ENCODE measurements around the gene ABHD12B. TPM values are rescaled to one million over a fixed set of nuclear protein-coding genes. Genes with fewer than 3 reads are reported as not detected.

ABHD12B gene, protein sequence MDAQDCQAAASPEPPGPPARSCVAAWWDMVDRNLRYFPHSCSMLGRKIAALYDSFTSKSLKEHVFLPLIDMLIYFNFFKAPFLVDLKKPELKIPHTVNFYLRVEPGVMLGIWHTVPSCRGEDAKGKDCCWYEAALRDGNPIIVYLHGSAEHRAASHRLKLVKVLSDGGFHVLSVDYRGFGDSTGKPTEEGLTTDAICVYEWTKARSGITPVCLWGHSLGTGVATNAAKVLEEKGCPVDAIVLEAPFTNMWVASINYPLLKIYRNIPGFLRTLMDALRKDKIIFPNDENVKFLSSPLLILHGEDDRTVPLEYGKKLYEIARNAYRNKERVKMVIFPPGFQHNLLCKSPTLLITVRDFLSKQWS
- total RNA-seq, result 0.14 TPM in 1 of 2 replicates, not detected in the other

DNA sequence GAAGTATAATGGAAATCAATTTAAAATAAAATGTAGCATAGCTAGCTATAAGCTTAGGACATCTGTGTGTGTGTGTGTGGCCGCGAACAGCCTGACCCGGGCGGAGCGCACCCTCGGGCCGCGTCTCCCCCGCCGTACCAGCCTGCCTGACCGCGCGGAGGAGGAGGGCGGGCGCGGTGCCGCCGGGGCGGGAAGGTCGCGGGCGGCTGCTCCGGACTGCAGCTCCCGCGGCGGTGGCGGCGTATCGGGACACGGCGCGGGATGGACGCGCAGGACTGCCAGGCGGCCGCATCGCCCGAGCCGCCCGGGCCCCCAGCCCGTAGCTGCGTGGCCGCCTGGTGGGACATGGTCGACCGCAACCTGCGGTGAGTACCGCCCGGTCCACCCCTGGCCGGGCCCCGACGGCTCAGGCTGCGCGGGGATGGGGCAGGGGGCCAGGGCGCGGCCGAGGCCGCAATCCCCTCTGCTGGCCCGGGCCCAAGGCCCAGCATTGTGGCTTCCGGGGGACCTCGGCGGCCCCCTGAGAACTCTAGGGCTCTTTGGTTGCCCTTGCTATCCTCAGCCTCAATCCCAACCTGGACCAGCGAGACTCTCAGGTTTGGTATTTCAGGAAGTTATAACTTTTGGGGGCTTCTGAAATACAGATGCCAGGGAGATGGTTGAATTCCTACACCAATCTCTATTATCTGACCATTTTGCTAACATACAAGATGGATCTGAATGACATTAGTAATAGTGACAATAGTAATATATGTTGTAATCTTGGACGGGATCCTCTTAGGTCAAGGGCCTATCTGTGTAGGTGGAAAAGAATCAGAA lies at the start of gene ABHD12B:
Gene ABHD12B (plus strand): TSS at position 140 of the 819 bp plus-strand sequence. CDS start 122 bp downstream, at position 262.
- intact Hi-C loops (cut with micrococcal nuclease), result no loop called here

DNA sequence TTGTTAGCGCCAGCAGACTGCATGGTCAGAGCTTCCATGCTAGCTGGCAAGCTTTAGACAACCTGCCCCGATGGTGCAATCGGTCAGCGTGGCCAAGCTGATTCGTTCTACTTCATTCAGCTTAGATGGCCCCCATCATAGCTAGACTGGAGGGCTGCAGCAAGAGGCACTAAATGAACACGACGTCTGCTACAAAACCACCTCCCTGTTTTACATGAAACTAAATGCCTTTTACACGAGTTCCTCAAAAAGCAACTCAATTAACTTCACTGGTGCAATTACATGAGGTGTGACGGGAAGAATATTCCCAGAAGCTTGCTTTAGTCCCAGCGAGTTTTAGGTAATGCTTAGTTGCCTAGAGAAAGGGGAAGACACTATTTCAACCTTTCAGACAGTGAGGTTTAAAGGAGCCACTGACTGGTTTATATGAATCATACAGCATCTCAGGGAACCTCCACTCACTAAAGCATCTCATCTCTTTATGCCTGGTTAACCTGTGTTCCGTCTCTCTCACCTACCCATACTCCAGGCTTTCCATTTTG lies 49.3 kb upstream of the ABHD12B start:
- intact Hi-C loops (cut with micrococcal nuclease), result loop anchor here (1.0 to 10.0 kb wide), 4 partner anchors 9 to 1872 kb away; partner anchors contain the start of genes ERO1A, NIN and SAV1

DNA sequence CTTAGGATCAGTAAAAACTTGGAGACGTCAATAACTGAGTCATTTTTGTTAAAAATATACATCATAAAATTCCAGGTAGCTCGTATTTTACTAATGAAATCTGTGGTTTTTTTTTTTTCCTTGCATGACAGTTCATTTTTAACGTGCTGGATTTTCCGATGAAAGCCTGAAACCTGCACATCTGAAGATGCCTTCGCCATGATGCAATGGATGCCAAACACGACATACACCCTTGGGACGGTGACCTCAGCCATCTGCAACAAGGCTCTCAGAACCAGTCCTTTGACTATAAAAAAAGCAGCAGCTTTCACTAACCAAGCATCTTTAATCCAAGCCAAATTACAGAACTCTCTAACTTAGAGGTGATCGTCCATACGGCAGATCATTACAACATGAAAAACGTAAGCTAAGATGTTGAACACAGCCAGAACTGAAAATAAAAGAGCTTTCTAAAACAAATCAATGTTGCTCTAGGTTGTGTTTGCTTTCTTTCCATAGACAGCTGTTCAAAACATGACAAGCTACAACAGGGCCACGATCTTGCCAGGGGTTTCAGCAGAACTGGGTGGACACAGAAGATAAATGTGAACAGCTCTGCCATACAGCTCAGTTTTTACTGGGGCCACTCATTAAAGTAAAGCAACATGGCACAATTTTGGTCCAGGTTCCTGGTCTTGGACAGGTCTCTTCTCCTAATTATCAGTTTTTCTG lies 48.6 kb upstream of the ABHD12B start:
- intact Hi-C loops (cut with micrococcal nuclease), result loop anchor here (5.0 to 10.0 kb wide), 3 partner anchors 36 to 1872 kb away; partner anchors contain the start of genes ERO1A and SAV1

DNA sequence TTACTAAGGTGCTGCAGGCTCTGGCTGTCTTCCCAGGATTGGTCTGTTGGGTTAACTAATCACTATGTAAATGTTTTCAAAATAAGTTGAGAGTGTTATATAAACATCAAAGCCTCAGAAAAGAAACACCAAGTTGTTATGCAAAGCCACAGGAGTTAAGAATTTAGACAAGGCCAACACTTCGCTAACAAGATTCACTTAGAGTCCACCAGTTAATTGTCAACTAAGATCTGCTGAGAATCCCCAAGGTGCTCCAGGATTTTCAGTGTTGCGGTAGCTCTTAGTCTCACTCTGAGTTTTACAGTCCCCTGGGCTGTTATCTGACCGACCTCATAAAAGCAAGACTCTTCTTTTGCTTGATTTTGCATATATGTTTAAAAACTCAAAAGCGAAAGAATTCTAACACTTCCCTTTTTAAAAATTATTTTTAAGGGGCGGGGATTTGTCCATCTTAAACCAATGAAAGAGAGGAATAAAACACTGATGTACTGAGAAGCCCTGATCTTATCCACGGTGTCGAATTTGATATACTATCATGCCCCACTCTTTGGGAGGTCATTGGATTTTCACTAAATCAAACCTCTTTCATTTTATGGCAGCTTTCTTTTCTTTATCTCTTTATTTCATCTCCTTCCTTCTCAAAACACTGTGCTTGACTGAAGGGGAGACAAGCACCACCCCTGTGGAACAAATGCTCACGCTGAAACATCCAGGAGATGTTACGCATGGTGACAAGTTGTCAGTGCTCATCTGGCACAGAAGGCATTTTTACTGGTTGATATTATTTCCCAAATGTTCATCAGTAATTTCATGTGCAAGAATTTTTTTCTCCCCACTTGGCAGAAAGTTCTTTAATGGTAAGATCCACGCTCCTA lies 47.9 kb upstream of the ABHD12B start:
- intact Hi-C loops (cut with micrococcal nuclease), result loop anchor here (5.0 to 10.0 kb wide), 3 partner anchors 37 to 1871 kb away; partner anchors contain the start of genes ERO1A and SAV1

DNA sequence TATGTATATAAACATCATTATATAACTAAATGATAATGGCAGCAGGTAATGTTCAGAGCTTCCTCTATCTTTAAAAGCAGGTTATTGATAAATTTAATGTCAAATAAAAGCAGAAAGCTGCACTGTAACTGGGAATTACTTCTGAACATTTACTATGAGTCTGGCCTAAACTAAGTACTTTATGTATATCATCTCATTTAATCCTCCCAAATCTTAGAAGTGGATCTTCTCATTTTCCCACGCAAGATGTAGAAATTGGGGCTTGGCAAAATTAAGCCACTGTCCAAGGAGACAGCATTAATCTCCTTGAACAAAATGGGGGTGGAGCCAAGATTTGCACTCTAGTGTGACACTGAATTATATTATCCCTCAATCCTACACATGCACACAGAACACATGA lies 46.5 kb upstream of the ABHD12B start:
- intact Hi-C loops (cut with micrococcal nuclease), result loop anchor here (10.0 kb wide), 1 partner anchor 1869 kb away; the partner anchor contains the start of gene ERO1A

DNA sequence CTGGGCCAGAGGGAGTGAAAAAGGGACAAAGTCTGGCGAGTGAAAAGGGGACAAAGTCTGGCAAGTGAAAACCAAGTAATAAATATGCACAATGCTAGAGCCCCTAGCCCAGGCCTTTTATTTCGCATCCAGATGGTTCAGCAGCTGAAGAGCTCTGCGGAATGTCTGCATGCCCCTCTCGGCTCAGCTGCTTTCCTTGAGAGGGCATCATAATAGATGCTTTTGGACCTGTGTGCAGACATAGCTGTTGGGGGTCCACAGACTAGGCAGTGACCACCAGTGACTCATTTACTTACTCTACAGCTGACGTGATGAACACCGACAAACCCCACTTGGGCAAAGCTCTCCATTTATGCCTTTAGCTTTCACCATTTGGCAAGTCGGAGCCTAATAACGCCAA lies 45.2 kb upstream of the ABHD12B start:
- intact Hi-C loops (cut with micrococcal nuclease), result loop anchor here (10.0 kb wide), 1 partner anchor 1868 kb away; the partner anchor contains the start of gene ERO1A

DNA sequence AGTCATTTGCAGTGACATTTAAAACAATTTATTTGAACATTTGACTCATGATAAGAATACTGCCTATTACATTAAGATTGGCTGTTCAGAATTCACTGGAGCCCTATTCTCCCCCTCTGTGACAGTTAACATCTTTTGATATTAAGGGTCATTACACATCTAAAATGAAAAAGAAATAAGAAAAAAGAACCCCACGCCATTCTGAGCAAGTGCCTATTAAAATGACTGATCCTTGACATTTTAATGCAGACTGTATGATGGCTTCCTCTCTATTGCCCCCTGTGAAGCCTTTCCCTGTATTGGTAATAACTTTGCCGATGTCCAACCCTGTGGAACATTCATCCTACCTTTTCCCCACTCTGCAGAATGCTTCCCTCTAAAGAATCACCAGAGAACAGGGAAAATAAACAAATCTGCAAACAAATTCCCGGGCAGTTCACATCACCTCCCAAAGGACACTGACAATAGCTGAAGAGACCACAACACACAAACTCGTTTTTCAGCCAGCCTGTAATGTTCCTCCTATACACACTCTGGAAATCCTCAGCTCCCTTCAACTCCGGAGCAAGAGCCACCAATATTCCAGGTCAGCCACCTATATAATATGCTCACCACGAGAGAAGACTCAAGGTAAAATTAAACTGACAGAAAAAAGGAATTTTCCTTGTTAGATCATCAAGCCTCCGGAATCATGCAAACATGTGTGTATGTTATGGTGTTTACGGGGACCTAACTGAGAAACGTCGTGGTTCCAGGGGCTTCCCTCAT lies 42.9 kb upstream of the ABHD12B start:
- intact Hi-C loops (cut with micrococcal nuclease), result loop anchor here (10.0 kb wide), 1 partner anchor 1866 kb away; the partner anchor contains the start of gene ERO1A

DNA sequence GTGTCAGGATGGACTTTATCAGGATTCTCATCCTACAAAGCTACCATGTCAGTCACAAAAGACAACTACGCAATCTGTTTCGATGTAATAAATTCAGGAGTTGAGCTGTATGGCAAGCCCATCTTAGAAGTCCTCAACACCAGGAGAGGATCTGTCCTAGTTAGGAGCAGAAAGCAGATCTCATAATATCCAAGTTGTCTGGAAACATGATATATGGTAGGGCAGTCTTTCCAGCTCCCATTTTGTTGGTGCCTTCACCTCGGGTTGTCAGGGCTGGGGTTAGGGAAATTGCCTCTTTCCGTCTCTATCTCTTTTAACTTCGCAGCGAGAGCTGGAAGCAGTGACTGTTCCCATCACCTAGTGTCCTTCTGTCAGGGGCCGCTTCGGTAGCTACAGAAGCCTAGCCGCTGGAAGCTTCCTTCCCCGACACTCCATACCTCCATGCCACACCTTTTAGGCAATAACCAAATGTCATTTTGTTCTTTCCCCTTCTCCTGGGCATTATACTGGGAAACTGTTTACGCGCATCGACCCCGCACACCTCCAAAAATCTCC lies 42.3 kb upstream of the ABHD12B start:
- intact Hi-C loops (cut with micrococcal nuclease), result loop anchor here (1.0 to 10.0 kb wide), 7 partner anchors 16 to 1865 kb away; partner anchors contain the start of genes DMAC2L, ERO1A and L2HGDH

DNA sequence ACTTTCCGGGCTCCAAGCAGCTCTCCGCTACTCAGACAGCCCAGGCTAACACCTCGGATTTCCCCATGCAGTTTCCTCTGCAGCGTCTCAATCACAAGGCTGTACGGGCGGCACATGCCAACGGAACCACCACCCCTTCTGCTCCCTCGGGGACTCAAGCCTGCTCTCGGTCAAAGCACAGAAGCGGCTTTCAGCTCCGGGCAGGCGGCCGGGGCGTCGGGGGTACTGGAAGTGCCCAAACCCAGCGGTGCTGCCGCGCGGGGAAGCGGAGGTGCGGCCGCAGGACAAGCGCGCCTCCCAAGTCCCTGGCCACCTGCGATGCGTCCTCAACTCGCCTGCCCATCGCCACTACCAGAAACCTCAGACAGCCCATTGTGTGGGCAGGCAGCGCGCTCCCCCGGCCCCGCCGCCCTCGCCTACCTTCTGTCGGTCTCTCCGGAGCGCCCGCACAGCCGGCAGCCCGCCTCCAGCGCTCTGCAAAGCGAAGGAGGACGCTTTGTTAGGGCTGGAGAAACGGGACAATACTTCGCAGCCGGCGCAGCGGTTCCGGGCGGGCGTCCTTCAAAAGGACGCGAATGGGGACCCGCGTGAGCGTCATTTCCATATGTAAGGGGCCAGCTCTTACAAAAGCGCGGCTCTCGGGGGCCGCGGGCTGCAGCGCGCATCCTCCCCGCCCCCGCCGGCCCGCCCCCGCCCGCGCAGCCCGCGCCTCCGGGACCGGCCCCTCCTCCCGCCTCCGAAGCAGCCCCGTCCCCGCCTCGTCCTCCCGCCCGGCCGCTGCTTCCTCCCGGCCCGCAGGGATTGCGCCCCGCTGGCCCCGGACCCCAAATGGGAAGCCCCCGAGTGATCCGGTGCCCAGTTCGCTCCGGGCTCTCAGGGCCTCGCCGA lies 41.6 kb upstream of the ABHD12B start:
- intact Hi-C loops (cut with micrococcal nuclease), result loop anchor here (1.0 to 10.0 kb wide), 6 partner anchors 17 to 965 kb away; partner anchors contain the start of genes DMAC2L and L2HGDH

DNA sequence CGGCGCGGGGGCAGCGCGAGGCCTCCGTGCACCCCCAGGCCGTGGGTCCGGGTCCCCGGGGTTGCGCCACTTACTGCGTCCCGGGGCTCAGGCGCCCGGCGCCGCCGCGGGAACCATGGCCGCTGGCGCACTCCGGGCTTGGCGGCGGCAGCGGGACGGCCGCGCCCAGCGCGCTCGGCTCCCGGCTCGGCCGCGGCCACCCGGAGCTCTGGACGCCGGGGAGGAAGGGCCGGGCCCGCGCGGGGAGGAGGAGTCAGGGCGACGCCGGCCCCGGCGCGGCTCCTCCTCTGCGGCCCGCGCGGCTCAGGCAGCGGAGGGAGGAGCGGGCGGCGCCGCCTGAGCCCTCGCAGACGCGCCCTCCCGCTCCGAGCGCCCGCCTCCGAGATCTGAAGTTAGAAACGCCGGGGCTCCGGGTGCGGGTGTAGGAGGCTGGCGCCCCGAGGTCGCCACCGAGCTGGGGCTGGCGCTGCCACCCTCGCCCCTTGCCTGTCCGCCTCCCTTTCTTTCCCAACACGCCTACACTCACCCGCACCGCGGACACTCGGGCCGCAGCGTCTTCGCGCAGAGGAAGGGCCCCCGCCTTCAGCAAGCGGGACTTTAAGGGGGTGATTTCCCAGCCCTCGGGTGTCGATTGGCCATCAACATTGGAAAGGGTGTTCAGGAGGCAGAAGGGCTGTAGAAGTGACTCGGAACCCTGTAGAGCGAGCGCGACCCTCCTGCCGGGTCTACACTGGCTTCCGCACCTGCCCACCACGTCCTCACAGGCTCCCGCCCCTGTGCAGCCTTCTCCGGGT lies 40.7 kb upstream of the ABHD12B start, which contains the start of gene NIN:
Gene NIN (minus strand): TSS at position 231 of the 794 bp plus-strand sequence. CDS start 9,106 bp downstream, outside the sequence.
- intact Hi-C loops (cut with micrococcal nuclease), result loop anchor here (1.0 to 10.0 kb wide), 7 partner anchors 9 to 966 kb away; partner anchors contain the start of genes DMAC2L and L2HGDH

DNA sequence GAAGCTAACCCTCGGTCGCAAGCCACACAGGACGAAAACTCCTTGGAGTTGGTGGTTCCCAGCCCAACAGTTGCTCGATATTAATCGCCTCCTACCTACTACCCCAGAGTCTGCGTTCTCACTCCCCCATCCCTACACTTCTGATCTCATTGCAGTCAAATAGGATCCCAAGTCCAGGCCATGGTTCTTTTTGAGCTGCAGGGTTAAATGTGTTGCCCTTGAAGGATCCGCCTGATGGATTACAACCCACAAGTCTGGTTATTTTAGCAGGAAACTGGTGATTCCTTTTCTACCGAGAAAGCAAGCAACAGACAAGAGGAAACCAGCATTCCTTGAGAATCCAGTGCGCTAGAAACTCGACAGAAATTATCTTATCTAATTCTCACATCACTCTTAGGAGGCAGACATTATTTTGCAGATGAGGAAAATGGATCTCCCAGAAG lies 40.1 kb upstream of the ABHD12B start:
- intact Hi-C loops (cut with micrococcal nuclease), result loop anchor here (1.0 to 10.0 kb wide), 5 partner anchors 9 to 967 kb away; partner anchors contain the start of genes DMAC2L and L2HGDH

DNA sequence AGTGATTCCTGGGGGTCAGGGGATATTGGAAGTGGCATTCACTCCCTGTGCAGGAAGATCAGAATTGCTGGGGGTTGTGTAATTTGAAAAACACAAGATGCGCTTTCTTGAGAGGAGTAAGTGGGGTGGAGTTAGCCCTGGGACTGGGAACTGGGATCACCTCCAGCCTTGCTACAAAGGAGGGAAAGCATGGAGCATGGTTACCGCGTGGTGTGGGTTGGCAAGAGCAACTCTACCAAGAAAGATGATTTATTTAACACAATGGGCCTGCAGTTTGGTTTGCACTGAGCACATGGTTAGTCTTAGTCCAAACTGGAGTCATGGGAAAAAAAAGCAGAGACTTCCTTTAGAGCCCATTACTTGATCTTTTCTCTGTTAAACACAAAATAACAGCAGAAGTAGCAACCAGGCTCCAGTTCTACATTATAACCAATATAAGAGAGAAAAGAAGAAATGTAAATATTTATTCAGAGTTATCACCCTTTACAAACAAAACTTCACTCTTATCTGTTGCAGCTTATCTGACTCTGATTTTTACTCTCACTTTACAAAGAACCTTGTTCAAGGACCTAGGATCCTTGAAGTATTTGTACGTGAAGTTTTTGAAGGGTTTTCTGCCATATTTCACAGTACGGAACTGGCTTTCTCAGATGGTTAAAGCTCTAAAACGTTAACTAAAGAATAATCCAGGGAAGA lies 38.8 kb upstream of the ABHD12B start:
- intact Hi-C loops (cut with micrococcal nuclease), result loop anchor here (5.0 to 10.0 kb wide), 2 partner anchors 106 to 968 kb away; no protein-coding TSS in a partner anchor

DNA sequence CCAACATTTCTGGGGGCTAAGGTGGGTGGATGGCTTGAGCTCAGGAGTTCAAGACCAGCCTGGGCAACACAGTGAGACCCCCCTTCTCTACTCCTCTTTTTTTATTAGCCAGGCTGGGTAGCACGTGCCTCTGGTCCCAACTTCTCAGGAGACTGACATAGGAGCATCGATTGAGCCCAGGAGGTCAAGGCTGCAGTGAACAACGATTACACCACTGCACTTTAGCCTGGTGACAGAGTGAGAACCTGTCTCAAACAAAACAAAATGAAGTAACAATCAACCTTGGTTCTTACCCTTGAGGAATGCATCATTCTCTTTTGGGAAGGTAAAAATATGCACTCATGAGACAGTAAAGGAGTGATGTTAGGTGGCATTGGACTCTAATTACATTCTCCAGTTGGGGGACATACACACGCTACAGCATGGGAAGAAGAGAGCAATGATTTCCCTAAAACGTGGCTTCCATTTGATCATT lies 37.0 kb upstream of the ABHD12B start:
- intact Hi-C loops (cut with micrococcal nuclease), result loop anchor here (5.0 to 10.0 kb wide), 2 partner anchors 108 to 970 kb away; no protein-coding TSS in a partner anchor

DNA sequence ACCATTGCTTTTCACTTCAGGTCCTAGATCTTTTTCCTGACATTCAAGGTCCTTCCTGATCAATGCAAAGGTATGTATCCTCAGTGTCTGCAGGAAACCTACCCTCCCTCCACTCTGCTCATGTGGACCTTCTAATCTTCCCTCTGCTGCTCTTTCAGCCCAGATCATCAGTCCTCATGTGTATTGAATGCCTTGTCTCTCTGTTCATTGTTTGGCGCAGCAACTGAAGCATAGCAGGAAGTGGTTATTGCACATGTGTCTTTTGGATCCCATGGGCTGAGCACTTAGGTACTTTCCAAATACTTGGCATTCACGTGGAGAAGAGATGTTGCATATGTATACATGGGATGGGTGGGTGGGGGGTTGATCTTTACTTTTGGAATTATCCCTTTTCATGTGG lies 36.6 kb upstream of the ABHD12B start:
- intact Hi-C loops (cut with micrococcal nuclease), result loop anchor here (10.0 kb wide), 1 partner anchor 970 kb away; no protein-coding TSS in a partner anchor

DNA sequence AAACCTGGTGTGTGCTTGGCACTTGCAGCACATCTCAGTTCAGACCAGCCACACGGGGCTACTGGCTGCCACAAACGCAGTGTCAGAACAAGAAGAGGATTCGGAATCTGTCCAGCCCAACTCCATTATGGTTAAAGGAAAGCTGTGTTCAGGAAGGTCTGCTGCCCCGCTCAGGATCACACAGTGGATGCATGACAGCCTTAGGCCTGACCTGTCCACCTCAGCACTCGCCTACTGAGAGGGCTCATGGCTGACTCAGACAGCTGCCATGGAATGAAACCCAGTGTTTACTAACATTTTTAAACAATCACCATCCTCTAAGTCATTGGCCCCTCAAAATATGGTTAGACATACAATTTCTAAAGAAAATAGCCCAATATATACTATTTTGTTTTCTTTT lies 35.3 kb upstream of the ABHD12B start:
- intact Hi-C loops (cut with micrococcal nuclease), result loop anchor here (10.0 kb wide), 1 partner anchor 972 kb away; no protein-coding TSS in a partner anchor
